ENCODE data around the gene ZNF618.

Gene ZNF618

GRCh38 chr9:114033397-114034103, 157.4 kb downstream of the ZNF618 start:
- no peak overlapping the region for H3K4me3 ChIP-seq (ENCODE audit: low read depth, low read length)
- no peak for DNase-seq (ENCODE audit: low read depth)
- peak; percentile 40 for TF ChIP-seq CTCF (IDR thresholded peaks at IDR 0.05; ENCODE audit: low read depth, low read length, missing control alignments)

- H3K4me3 ChIP-seq (ENCODE audit: low read depth, low read length) = no peak overlapping the region
- no peak for TF ChIP-seq CTCF (IDR thresholded peaks at IDR 0.05; ENCODE audit: low read depth, low read length, missing control alignments)
- DNase-seq (ENCODE audit: low read depth) = no peak
These were observed 158.1 kb downstream of the ZNF618 start for GRCh38 chr9:114034196-114034595.

DNA sequence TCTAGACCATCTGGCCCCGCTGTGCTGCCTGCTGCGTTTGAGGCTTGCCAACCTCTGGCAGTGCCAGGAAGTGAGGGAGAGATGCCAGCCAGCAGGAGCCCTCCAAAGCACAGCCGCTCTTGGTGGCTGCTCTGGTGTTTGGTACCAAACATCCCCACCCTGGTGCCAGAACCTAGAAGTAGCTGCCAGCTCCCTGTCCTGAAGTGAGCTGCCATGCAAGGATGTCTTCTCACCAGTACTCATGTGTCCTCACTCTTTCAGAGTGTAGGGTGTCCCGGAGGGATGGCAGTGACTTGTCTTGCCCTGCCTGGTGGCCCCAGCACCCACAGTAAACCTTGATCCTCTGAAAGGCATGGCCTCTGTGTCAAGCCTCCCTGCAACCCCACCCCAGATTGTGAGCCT, 158.6 kb downstream of the ZNF618 start:
- TF ChIP-seq CTCF (IDR thresholded peaks at IDR 0.05; ENCODE audit: low read depth, low read length, missing control alignments) = no peak
- DNase-seq (ENCODE audit: low read depth) = no peak
- no peak overlapping the region for H3K4me3 ChIP-seq (ENCODE audit: low read depth, low read length)

DNA sequence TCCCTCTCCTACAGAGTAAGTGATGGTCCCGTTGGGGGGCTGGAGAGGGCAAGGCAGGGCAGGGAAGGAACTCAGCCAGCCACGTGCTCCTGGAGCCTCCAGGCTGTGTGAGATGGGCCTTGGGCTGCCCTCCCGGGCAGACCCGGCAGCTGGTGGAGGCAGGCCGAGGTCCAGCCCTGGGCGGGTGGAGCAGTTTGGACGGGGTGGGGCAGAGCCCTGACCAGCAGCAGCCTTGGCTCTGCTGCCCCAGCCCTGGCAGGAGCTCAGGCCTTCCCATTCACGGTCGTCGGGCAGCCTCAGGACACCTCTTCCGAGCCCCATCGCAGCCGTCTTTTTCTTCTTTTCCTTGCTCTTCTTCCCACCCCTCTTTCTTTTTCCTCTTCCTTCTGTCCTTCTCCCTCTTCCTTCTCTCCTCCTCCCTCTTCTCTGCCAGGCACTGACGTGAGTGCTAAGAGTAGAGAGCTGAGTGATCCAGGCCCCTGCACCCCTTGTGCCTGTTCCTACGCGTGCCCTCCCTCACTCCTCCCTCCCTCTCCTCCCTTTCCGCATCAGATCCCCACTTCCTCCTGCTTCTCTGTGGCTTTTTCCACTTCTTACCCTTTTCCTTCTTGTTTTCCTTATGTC, 159.2 kb downstream of the ZNF618 start:
- H3K4me3 ChIP-seq (ENCODE audit: low read depth, low read length) = no peak overlapping the region
- no peak for TF ChIP-seq CTCF (IDR thresholded peaks at IDR 0.05; ENCODE audit: low read depth, low read length, missing control alignments)

GRCh38 chr9:114035845-114036801, 160.0 kb downstream of the ZNF618 start:
- TF ChIP-seq CTCF (IDR thresholded peaks at IDR 0.05; ENCODE audit: low read depth, low read length, missing control alignments) = no peak
- H3K4me3 ChIP-seq (ENCODE audit: low read depth, low read length) = no peak overlapping the region
- DNase-seq (ENCODE audit: low read depth) = no peak

More for the DNA sequence above, 159.2 kb downstream of the ZNF618 start:
- DNase-seq (ENCODE audit: low read depth) = no peak

DNA sequence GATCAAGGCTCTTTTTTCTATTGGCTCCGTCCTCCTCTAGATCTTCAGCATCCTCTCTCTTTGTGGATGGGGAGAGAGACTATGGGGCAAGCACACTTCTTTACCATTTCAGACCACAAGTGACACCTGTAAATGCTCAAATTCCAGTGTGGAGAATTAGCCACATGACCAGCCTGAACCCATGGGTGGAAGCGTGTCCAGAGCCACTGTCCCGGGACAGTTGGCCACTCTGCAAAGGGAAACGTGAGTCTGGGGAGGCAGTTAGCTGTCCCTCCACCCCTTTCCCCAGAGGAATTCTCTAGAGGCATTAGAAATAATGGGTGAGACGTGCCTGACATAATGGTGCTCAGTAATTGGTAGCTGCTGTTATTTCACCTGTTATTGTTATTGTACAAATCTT, 161.1 kb downstream of the ZNF618 start:
- no peak for DNase-seq (ENCODE audit: low read depth)
- no peak for TF ChIP-seq CTCF (IDR thresholded peaks at IDR 0.05; ENCODE audit: low read depth, low read length, missing control alignments)
- no peak overlapping the region for H3K4me3 ChIP-seq (ENCODE audit: low read depth, low read length)

Data from GM12864 (cell line).